HL-60 (cell line): ENCODE results near the gene GRB7.

Experiments used
- DNase-seq, 2 experiments: peaks; one replicate each; pipeline ENCODE4 v3.0.0-alpha.2; 2010 to 2020; ENCODE audit warnings: low read depth in 1 of 2, low spot score in 1 of 2
- H3K27ac ChIP-seq: fragments of 250-450 bp; sonication (Bioruptor Pico); replicated peaks from 2 replicates; pipeline ENCODE4 v1.5.1; 2020; ENCODE audit warnings: mild to moderate bottlenecking, moderate library complexity
- H3K27me3 ChIP-seq: fragments of 250-450 bp; sonication (Bioruptor Pico); 2 replicates; pipeline ENCODE4 v1.5.1; 2021; ENCODE audit warnings: mild to moderate bottlenecking, moderate library complexity; ENCODE audit not compliant: insufficient read depth, poor library complexity, severe bottlenecking
- H3K4me3 ChIP-seq: replicated peaks from 2 replicates; pipeline ENCODE4 v1.5.1; 2011; ENCODE audit warnings: mild to moderate bottlenecking, control low read depth, low read length; ENCODE audit not compliant: insufficient read depth
- CTCF ChIP-seq: IDR thresholded peaks from one replicate; pipeline ENCODE4 v1.5.1; 2011; ENCODE audit warnings: low read length, control low read depth, inconsistent platforms; ENCODE audit not compliant: insufficient read depth
- GABPA ChIP-seq: IDR thresholded peaks from 2 replicates; pipeline ENCODE4 v1.6.1; 2012; ENCODE audit warnings: low read depth
- POLR2AphosphoS5 ChIP-seq: IDR thresholded peaks from 2 replicates; pipeline ENCODE4 v1.6.1; 2012; ENCODE audit warnings: low read depth
- REST ChIP-seq: IDR thresholded peaks from 2 replicates; pipeline ENCODE4 v1.6.1; 2012; ENCODE audit warnings: low read depth; ENCODE audit not compliant: insufficient replicate concordance
- SPI1 ChIP-seq: IDR thresholded peaks from 2 replicates; pipeline ENCODE4 v1.6.1; 2012; ENCODE audit warnings: low read depth, mild to moderate bottlenecking, borderline replicate concordance

The GRB7 gene

GRCh38 chr17:39755554-39756379 is 18.0 kb downstream of the GRB7 start:
- no peak overlapping the region for H3K4me3 ChIP-seq
- no peaks in the 10 kb centered on the region for H3K27me3 ChIP-seq
- no peak overlapping the region for H3K27ac ChIP-seq
- no peak for TF ChIP-seq GABPA
- TF ChIP-seq REST, result no peak
- no peak for TF ChIP-seq CTCF
- no peak for TF ChIP-seq SPI1
- no peak for TF ChIP-seq POLR2AphosphoS5
- no peak for DNase-seq

- H3K27ac ChIP-seq, result no peak overlapping the region
Measured at GRCh38 chr17:39756380-39757079, 18.8 kb downstream of the GRB7 start.

More at GRCh38 chr17:39756380-39757079, 18.8 kb downstream of the GRB7 start:
- TF ChIP-seq REST (no peak), GABPA (no peak), CTCF (no peak), POLR2AphosphoS5 (no peak), SPI1 (no peak)
- Histone ChIP-seq H3K27me3 (no peaks in the 10 kb centered on the region), H3K4me3 (no peak overlapping the region)
- DNase-seq, result no peak
